Osteocyte (in vitro differentiated cells): ENCODE data around the gene ADM2. TPM values are rescaled to one million over a fixed set of nuclear protein-coding genes. Genes with fewer than 3 reads are reported as not detected.

Source experiments
- DNase-seq: peaks from one replicate; pipeline ENCODE4 v3.0.0; 2021; ENCODE audit warnings: mixed read lengths; ENCODE audit not compliant: unreplicated experiment; ENCODE audit errors: extremely low spot score
- H3K27ac Mint-ChIP-seq: one replicate; pipeline ENCODE4 v1.8.0; 2021; ENCODE audit warnings: mild to moderate bottlenecking, mixed read lengths; ENCODE audit not compliant: unreplicated experiment
- H3K27me3 Mint-ChIP-seq: one replicate; pipeline ENCODE4 v1.8.0; 2021; ENCODE audit warnings: mixed read lengths; ENCODE audit not compliant: unreplicated experiment
- H3K36me3 Mint-ChIP-seq: one replicate; pipeline ENCODE4 v1.8.0; 2021; ENCODE audit warnings: mixed read lengths; ENCODE audit not compliant: unreplicated experiment
- H3K4me1 Mint-ChIP-seq: one replicate; pipeline ENCODE4 v1.8.0; 2021; ENCODE audit warnings: mixed read lengths; ENCODE audit not compliant: unreplicated experiment
- H3K4me3 Mint-ChIP-seq: one replicate; pipeline ENCODE4 v1.8.0; 2021; ENCODE audit warnings: mild to moderate bottlenecking, moderate library complexity, mixed read lengths; ENCODE audit not compliant: unreplicated experiment
- H3K9me3 Mint-ChIP-seq: one replicate; pipeline ENCODE4 v1.8.0; 2021; ENCODE audit warnings: mixed read lengths; ENCODE audit not compliant: unreplicated experiment
- total RNA-seq: library from RNA; stranded (reverse); gene quantifications from 2 replicates; pipeline ENCODE4 v1.2.1, GENCODE V29; 2021
- TF ChIP-seq, protein P1 (sequence below): fragments of 200-600 bp; sonication (generic); IDR thresholded peaks from 2 replicates; pipeline ENCODE4 v1.5.0; 2021; ENCODE audit warnings: antibody characterized with exemption, mild to moderate bottlenecking, moderate library complexity

The ADM2 gene
- total RNA-seq, 1 donor from 2014 or later, result 21.1 TPM

DNA sequence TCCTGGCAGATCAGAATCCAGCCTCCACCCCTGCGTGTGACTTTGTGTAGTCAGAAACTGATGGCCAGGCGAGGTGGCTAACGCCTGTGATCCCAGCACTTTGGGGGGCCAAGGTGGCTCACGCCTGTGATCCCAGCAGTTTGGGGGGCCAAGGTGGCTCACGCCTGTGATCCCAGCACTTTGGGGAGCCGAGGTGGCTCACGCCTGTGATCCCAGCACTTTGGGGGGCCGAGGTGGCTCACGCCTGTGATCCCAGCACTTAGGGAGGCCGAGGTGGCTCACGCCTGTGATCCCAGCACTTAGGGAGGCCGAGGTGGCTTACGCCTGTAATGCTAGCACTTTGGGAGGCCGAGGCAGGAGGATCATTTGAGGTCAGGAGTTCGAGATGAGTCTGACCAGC lies 31.8 kb downstream of the ADM2 start:
- DNase-seq, result no peak
- Mint-ChIP-seq H3K27me3 (no peaks in the 10 kb centered on the region), H3K4me1 (peaks cover 11% of the 10 kb centered on the region), H3K27ac (no peak overlapping the region), H3K36me3 (peaks cover 8% of the 10 kb centered on the region), H3K9me3 (no peaks in the 10 kb centered on the region), H3K4me3 (no peak overlapping the region)
- TF ChIP-seq, protein P1, sequence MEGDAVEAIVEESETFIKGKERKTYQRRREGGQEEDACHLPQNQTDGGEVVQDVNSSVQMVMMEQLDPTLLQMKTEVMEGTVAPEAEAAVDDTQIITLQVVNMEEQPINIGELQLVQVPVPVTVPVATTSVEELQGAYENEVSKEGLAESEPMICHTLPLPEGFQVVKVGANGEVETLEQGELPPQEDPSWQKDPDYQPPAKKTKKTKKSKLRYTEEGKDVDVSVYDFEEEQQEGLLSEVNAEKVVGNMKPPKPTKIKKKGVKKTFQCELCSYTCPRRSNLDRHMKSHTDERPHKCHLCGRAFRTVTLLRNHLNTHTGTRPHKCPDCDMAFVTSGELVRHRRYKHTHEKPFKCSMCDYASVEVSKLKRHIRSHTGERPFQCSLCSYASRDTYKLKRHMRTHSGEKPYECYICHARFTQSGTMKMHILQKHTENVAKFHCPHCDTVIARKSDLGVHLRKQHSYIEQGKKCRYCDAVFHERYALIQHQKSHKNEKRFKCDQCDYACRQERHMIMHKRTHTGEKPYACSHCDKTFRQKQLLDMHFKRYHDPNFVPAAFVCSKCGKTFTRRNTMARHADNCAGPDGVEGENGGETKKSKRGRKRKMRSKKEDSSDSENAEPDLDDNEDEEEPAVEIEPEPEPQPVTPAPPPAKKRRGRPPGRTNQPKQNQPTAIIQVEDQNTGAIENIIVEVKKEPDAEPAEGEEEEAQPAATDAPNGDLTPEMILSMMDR, result no peak

DNA sequence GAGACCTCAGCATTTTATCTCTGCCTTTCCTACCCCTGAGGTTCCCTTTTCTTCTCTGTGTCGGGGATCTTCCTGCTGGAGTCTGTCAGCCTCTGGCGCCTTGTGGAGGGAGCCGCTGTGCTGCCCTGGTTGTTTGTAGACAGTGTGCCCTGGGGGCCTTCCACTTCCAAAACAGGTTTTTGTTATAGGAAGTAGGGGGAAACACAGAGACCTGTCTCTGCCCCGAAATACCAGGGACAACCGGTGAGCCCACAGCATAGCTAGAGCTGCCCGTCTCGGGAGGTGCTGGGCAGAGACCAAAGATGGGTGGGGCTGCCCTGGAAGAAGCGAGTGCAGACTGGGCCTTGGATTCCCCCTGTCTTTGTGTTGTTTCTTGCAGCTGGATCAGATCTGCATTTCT lies 34.7 kb downstream of the ADM2 start:
- TF ChIP-seq, protein P1, result no peak
- H3K27me3 Mint-ChIP-seq, result no peaks in the 10 kb centered on the region
- H3K4me3 Mint-ChIP-seq, result no peak overlapping the region
- H3K36me3 Mint-ChIP-seq, result peaks cover 13% of the 10 kb centered on the region
- H3K27ac Mint-ChIP-seq, result no peak overlapping the region
- no peak for DNase-seq
- no peaks in the 10 kb centered on the region for H3K4me1 Mint-ChIP-seq
- no peaks in the 10 kb centered on the region for H3K9me3 Mint-ChIP-seq

DNA sequence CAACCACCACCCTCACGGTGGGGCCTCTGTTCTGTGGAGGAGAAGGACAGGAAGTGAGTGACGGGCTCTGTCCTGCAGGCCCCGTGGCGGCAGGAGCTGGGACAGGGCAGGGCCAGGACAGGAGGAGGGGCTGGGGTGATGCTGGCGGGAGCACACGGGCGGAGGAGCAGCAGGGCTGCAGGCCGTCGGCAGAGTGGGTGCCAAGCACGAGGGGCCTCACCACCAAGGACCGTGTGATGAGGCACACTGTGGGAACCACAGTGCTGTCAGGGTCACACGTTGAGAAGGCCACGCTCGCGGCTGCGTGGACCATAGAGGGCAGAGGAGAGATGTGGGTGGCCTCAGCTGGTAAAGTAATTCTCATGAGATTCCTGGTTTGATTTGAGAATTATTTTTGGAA lies 35.5 kb downstream of the ADM2 start:
- no peak overlapping the region for H3K4me3 Mint-ChIP-seq
- no peak overlapping the region for H3K27ac Mint-ChIP-seq
- no peaks in the 10 kb centered on the region for H3K9me3 Mint-ChIP-seq
- DNase-seq, result no peak
- TF ChIP-seq, protein P1, result no peak
- H3K36me3 Mint-ChIP-seq, result peaks cover 13% of the 10 kb centered on the region
- no peaks in the 10 kb centered on the region for H3K27me3 Mint-ChIP-seq
- no peaks in the 10 kb centered on the region for H3K4me1 Mint-ChIP-seq

DNA sequence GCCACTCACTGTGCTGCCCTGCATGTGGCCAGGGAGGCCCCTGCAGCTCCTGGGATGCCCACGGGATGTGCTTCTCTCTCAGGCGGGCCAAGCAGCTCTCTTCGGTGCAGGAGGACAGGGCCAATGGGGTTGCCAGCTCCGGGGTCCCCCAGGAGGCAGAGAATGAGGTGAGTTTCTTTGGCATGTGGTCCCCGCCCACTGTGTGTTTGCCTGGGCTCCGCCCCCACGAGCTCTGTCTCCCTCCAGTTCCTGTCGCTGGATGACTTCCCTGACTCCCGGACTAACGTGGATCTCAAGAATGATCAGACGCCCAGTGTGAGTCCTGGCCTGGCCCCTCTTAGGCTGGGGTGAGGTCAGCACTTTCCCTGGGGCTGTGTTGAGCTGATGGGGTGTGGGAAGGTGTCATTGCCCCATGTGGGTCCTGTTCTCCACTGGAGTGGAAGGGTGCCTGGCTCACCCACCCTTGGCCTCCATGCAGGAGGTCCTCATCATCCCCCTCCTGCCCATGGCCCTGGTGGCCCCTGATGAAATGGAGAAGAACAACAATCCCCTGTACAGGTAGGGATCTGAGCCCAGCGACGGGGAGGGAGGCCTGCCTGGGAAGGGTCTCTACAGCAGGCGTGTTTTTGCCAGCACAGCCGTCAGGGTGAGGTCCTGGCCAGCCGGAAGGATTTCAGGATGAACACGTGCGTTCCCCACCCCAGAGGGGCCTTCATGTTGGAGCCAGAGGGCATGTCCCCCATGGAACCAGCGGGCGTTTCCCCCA lies 36.3 kb downstream of the ADM2 start:
- no peak for DNase-seq
- Mint-ChIP-seq H3K36me3 (peaks cover 13% of the 10 kb centered on the region), H3K27ac (no peak overlapping the region), H3K4me1 (no peaks in the 10 kb centered on the region), H3K4me3 (no peak overlapping the region), H3K9me3 (no peaks in the 10 kb centered on the region), H3K27me3 (no peaks in the 10 kb centered on the region)
- TF ChIP-seq, protein P1, result no peak

DNA sequence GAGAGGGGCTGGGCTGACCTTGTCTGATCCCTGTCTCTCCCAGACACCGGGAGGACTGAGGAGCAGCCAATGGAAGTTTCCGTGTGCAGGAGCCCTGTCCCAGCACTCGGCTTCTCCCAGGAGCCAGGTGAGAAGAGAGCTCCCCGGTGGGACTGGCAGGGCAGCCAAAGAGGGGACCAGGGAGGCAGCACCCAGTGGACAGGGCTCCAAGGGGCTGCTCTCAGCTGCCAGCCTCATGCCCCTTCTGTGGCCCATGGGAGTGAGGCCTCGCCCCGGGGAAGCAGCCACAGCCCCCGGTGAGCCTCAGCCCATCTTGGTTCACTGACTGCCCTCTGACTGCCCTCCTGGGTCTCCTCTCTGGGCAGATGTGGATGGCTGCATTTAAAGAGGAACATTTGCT lies 37.3 kb downstream of the ADM2 start:
- Mint-ChIP-seq H3K36me3 (peaks cover 13% of the 10 kb centered on the region), H3K9me3 (no peaks in the 10 kb centered on the region), H3K4me3 (no peak overlapping the region), H3K27me3 (no peaks in the 10 kb centered on the region), H3K4me1 (peaks cover 2% of the 10 kb centered on the region), H3K27ac (no peak overlapping the region)
- TF ChIP-seq, protein P1, result no peak
- DNase-seq, result no peak
